HepG2 (cell line): ENCODE measurements around the gene CGNL1. TPM values are rescaled to one million over a fixed set of nuclear protein-coding genes. Genes with fewer than 3 reads are reported as not detected.
A peak's percentile ranks its signal among the peaks of the same experiment; 100 is the strongest.

Source experiments
- ATAC-seq: fragments of 200-7000 bp; cut with Tn5 transposase; 3 replicates; pipeline ENCODE4 v1.9.1; 2020; ENCODE audit warnings: mild to moderate bottlenecking, moderate library complexity
- BruUV-seq: library from RNA; stranded (reverse); fragments of 400-500 nt; replicated peaks from 2 replicates; lab custom pipeline; 2021; lab: Mats Ljungman, UMichigan
- CTCF ChIA-PET: fragments of 300-600 bp; formaldehyde crosslinking; extraction: SDS; loops from one replicate; lab custom pipeline; 2021; ENCODE audit warnings: low total read pairs, inconsistent platforms, low intra/inter-chr PET ratio; lab: Yijun Ruan, JAX
- POLR2A ChIA-PET: fragments of 350-600 bp; sonication (Branson Sonifier 250); formaldehyde crosslinking; loops from one replicate; lab custom pipeline; 2020; ENCODE audit warnings: antibody characterized with exemption, inconsistent platforms; lab: Yijun Ruan, JAX
- DNase-seq: peaks from one replicate; pipeline ENCODE4 v3.0.0-alpha.2; 2015; ENCODE audit warnings: low spot score
- FAIRE-seq: peaks from 3 replicates; lab custom pipeline; 2011; peaks lifted over from hg19 to GRCh38; lab: Jason Lieb, UNC
- H2AFZ ChIP-seq: one replicate; pipeline ENCODE4 v1.6.1; 2011; ENCODE audit warnings: low read length, inconsistent platforms
- H3K27ac ChIP-seq: fragments of 300-600 bp; 3 replicates; pipeline ENCODE4 v1.8.0; 2011; ENCODE audit warnings: mixed run types, mild to moderate bottlenecking, mixed read lengths, low read length, inconsistent platforms; ENCODE audit not compliant: insufficient read depth; ENCODE audit errors: extremely low read length
- H3K27me3 ChIP-seq, 2 experiments: fragments of 200-600 bp in 1 of 2; 2 replicates in 1 of 2; 3 replicates in 1 of 2; pipeline versions ENCODE4 v1.6.0 to v1.8.0; 2011; ENCODE audit warnings: low read length in 2 of 2, mild to moderate bottlenecking in 2 of 2, moderate library complexity in 2 of 2, inconsistent platforms in 1 of 2; ENCODE audit not compliant: insufficient read depth in 2 of 2, control insufficient read depth in 1 of 2
- H3K36me3 ChIP-seq, 2 experiments: fragments of 200-600 bp in 1 of 2; replicated peaks in 1 of 2; 2 replicates in 1 of 2; 3 replicates in 1 of 2; pipeline versions ENCODE4 v1.5.1 to v1.8.0; 2011; ENCODE audit warnings: low read length in 2 of 2, inconsistent platforms in 1 of 2; ENCODE audit not compliant: insufficient read depth in 2 of 2, control insufficient read depth in 1 of 2
- H3K4me1 ChIP-seq: 2 replicates; pipeline ENCODE4 v1.5.1; 2012; ENCODE audit warnings: low read length, inconsistent platforms; ENCODE audit not compliant: insufficient read depth
- H3K4me2 ChIP-seq: 2 replicates; pipeline ENCODE4 v1.6.0; 2011; ENCODE audit warnings: low read depth, low read length, inconsistent platforms
- H3K4me3 ChIP-seq, 3 experiments: fragments of 200-600 bp in 1 of 3; sonication (generic), shearing (Covaris generic) in 1 of 3; replicated peaks in 1 of 3; 2 replicates each; pipeline ENCODE4 v1.5.1; 2011 to 2016; ENCODE audit warnings: low read length in 3 of 3, inconsistent platforms in 2 of 3, low read depth in 2 of 3, mild to moderate bottlenecking in 2 of 3, control low read depth in 1 of 3, mixed read lengths in 1 of 3; ENCODE audit not compliant: insufficient read depth in 1 of 3
- H3K79me2 ChIP-seq: one replicate; pipeline ENCODE4 v1.6.1; 2011; ENCODE audit warnings: low read length, inconsistent platforms; ENCODE audit not compliant: insufficient read depth
- H3K9ac ChIP-seq: 2 replicates; pipeline ENCODE4 v1.6.0; 2011; ENCODE audit warnings: mild to moderate bottlenecking, low read depth, low read length, inconsistent platforms; ENCODE audit not compliant: insufficient read depth
- H3K9me3 ChIP-seq: 2 replicates; pipeline ENCODE4 v1.5.1; 2012; ENCODE audit warnings: mild to moderate bottlenecking, low read length
- H4K20me1 ChIP-seq: 2 replicates; pipeline ENCODE4 v1.6.0; 2011; ENCODE audit warnings: inconsistent platforms, mild to moderate bottlenecking, low read length, moderate library complexity; ENCODE audit not compliant: insufficient read depth
- CREB1 ChIP-seq, 2 experiments: fragments of 450-650 bp in 1 of 2; IDR thresholded peaks; 2 replicates each; pipeline ENCODE4 v1.6.1; 2016 to 2017; ENCODE audit warnings: control low read depth in 1 of 2, mild to moderate bottlenecking in 1 of 2, missing compliant biosample characterization in 1 of 2, missing genetic modification characterization in 1 of 2
- E2F5 ChIP-seq: sonication (generic); formaldehyde crosslinking; conservative IDR thresholded peaks from 2 replicates; pipeline ENCODE4 v1.4.0; 2020; ENCODE audit warnings: missing genetic modification reagents
- MTA3 ChIP-seq: sonication (generic); formaldehyde crosslinking; IDR thresholded peaks from 2 replicates; pipeline ENCODE4 v1.4.0; 2020; ENCODE audit warnings: missing genetic modification reagents
- SNAPC4 ChIP-seq: sonication (generic); formaldehyde crosslinking; IDR thresholded peaks from 2 replicates; pipeline ENCODE4 v1.4.0; 2020; ENCODE audit warnings: mild to moderate bottlenecking, missing genetic modification reagents
- SP140L ChIP-seq: sonication (generic); formaldehyde crosslinking; IDR thresholded peaks from 2 replicates; pipeline ENCODE4 v1.4.0; 2020; ENCODE audit warnings: missing genetic modification reagents, borderline replicate concordance
- THYN1 ChIP-seq: sonication (generic); formaldehyde crosslinking; IDR thresholded peaks from 2 replicates; pipeline ENCODE4 v1.8.1; 2023; ENCODE audit warnings: low read depth, mild to moderate bottlenecking, moderate library complexity, missing genetic modification reagents, borderline replicate concordance
- ZNF331 ChIP-seq: sonication (generic); formaldehyde crosslinking; IDR thresholded peaks from 2 replicates; pipeline ENCODE4 v1.4.0; 2020; ENCODE audit warnings: missing genetic modification reagents
- WGBS: methylation state at CpG from one replicate; pipeline ENCODE4 v1.1.6; 2017; ENCODE audit warnings: low lambda C conversion rate; 5-methylcytosine and 5-hydroxymethylcytosine counted together
- in situ Hi-C: cut with HindIII; loops from 2 replicates; pipeline ENCODE4 v1.10.0; 2017; ENCODE audit warnings: low pct_unique_long_range_greater_than_20kb; ENCODE audit not compliant: extremely low pct_ligation_motif_present
- intact Hi-C: fragments of 100-400 bp; cut with micrococcal nuclease; formaldehyde crosslinking; loops from one replicate; pipeline ENCODE4 v1.10.0; 2022; ENCODE audit not compliant: unreplicated experiment
- polyA plus RNA-seq, 8 experiments: library from polyadenylated mRNA; depleted of rRNA in 3 of 8; stranded (reverse) in 7 of 8; unstranded in 1 of 8; fragments of >200 nt; fragmentation: Illumina TruSeq in 4 of 8; extraction: Trizol in 4 of 8; gene quantifications; 2 replicates each; pipeline versions ENCODE4 v1.2.1 to v1.2.3, GENCODE V29; 2011 to 2016; ENCODE audit warnings: low read depth in 4 of 8, missing spikeins in 1 of 8, mixed read lengths in 1 of 8; ENCODE audit not compliant: insufficient read depth in 1 of 8
- total RNA-seq, 5 experiments: library from RNA; depleted of rRNA; stranded (reverse); fragments of >200 nt; fragmentation: Illumina TruSeq; extraction: Trizol; gene quantifications; 2 replicates each; pipeline ENCODE4 v1.2.3, GENCODE V29; 2016; ENCODE audit warnings: low read depth in 1 of 5

CGNL1 gene
- total and polyA plus RNA-seq, 2 of the 13 experiments (the other 11 are each of a cell fraction or from before 2014, with no cell fraction given) = 5.6 to 15.6 TPM

- ATAC-seq (no peak), FAIRE-seq (no peak), DNase-seq (no peak)
- whole genome bisulfite sequencing = 31% methylated on average over 14 of the region's 14 CpGs
- no peaks in the 10 kb centered on the region for H3K9me3 ChIP-seq
- in situ Hi-C loops (no loop called here), intact Hi-C loops (loop anchor here (5.0 to 10.0 kb wide), 2 partner anchors 186 to 787 kb away; no protein-coding TSS in a partner anchor)
- peaks cover 19% of the 10 kb centered on the region for H3K4me1 ChIP-seq
- no peak overlapping the region for H2AFZ ChIP-seq
- no peaks in the 10 kb centered on the region for H3K36me3 ChIP-seq
- ChIA-PET POLR2A (no interaction called here), CTCF (no interaction called here)
- H3K27ac ChIP-seq = no peak overlapping the region
- TF ChIP-seq CREB1 (IDR thresholded peaks at IDR 0.05) = peak; percentile 69
- no peak for TF ChIP-seq CREB1 (CRISPR knock-in tag; IDR thresholded peaks at IDR 0.05)
- TF ChIP-seq THYN1 (CRISPR knock-in tag) = no peak
- no peak for TF ChIP-seq ZNF331 (CRISPR knock-in tag)
- TF ChIP-seq SNAPC4 (CRISPR knock-in tag) = peak; percentile 68; the same call in 1 of the 2 replicates
- no peak for TF ChIP-seq E2F5 (CRISPR knock-in tag)
- no peak for TF ChIP-seq MTA3
- TF ChIP-seq SP140L (CRISPR knock-in tag) = no peak
- no peak overlapping the region for H3K4me2 ChIP-seq
- peaks cover 11 to 55% of the 10 kb centered on the region in 2 experiments for H3K27me3 ChIP-seq
- no peaks in the 10 kb centered on the region for H4K20me1 ChIP-seq
- H3K79me2 ChIP-seq = no peaks in the 10 kb centered on the region
- BruUV-seq = no TSS peak
- H3K4me3 ChIP-seq = no peak overlapping the region
- no peak overlapping the region for H3K9ac ChIP-seq
Observed at GRCh38 chr15:57330619-57331340, 45.5 kb upstream of the CGNL1 start.
